GM19240 (cell line): ENCODE measurements around the gene TJP1.
"Not testable (repeated sequence)": the region's sequence is repeated elsewhere in the genome, so short reads cannot be mapped to it uniquely, and the experiment has no call there.

Source experiments
- DNase-seq: peaks from one replicate; pipeline ENCODE4 v3.0.0; 2011; ENCODE audit warnings: low spot score; ENCODE audit not compliant: insufficient read length

Gene TJP1

DNA sequence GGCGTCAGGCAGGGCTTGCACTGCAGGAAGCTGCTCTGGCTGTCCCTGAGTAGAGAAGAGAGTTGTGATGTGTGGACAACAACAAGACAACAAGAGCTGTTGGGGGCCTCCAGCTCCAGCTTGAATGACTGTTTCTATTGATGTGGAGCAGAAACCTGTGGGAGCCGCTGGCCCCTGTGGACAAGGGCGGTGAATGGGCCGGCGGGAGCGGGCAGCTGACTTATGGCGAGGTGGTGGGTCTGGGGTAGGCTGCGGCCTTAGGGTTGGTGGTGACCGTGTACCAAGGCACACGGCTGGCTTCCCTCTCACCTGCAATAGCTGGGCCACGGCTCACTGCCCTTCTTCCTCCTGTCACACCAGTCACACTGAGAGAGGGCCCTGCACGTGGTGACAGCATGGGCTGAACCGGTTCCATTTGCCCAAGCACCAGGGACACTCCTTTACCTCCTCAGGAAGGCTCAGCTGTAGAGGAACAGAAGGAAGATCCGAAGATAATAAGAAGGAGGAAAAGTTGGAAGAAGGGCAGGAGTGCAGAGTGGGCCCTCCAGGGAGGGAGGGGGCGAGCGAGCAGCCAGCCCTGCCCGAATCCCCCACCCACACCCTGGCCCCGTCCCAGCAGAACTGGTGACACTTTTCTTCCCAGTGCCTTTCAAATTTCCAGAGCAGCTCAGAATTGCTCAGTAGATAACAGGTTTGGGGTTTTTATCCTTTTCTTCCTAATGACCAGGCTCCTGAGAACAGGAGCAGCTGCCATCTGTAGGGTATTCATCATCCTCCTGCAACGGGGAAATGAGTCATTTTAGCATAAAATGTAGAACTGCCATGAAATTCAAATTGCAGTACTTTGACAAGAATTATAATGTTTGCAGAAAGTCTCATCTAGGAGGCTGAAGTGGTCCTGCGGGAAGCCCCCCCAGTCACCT is 136.9 kb downstream of the TJP1 start:
- DNase-seq: no peak

- DNase-seq: no peak
Measured at GRCh38 chr15:29682781-29683180, 139.5 kb downstream of the TJP1 start.

GRCh38 chr15:29682361-29682760 is 139.9 kb downstream of the TJP1 start:
- DNase-seq: no peak

DNA sequence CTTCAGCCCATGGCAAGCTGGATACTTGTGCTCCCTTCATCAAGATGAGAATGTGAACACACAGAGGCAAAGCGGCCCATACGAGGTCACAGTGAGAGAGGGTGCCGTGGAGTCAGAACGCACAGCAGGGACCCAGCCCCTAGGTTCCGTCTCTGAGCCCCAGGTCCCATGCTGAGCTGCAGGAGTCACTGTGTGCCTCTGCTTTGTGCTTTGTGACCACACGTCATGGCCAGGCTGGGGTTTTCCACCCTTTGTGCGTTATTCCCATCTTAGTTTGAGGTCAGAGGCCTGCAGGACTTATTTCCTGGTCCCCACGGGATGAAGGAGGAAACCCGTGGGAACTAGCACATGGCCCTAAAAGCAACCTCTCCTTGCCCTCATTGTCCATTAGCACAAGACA is 140.3 kb downstream of the TJP1 start:
- no peak for DNase-seq

GRCh38 chr15:29681166-29681845 is 141.0 kb downstream of the TJP1 start:
- DNase-seq: no peak

DNA sequence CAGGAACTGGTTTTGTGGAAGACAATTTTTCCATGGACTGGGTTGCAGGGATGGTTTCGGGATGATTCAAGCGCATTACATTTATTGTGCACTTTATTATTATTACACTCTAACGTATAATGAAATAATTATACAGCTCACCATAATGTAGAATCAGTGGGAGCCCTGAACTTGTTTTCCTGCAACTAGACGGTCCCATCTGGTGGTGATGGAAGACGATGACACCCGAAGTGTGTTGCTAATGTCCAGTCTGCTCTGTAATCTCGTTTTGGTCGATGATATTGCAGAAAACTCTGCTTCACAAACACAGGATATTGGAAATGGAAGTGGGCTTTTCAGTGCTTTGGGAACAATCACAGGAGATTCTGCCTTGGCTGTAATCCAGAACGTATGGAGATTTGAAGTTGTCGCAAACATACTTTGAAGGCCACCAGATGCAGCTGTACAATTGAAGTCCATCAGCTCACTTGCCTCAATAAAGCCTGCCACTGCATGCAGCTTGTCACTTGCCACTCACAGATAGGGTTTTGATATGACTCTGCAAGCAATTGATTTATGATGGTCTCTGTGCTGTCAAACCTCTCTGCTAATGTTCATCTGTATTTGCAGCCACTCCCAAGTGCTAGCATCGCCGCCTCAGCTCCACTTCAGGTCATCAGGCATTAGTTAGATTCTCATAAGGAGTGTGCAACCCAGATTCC is 141.7 kb downstream of the TJP1 start:
- no peak for DNase-seq

DNA sequence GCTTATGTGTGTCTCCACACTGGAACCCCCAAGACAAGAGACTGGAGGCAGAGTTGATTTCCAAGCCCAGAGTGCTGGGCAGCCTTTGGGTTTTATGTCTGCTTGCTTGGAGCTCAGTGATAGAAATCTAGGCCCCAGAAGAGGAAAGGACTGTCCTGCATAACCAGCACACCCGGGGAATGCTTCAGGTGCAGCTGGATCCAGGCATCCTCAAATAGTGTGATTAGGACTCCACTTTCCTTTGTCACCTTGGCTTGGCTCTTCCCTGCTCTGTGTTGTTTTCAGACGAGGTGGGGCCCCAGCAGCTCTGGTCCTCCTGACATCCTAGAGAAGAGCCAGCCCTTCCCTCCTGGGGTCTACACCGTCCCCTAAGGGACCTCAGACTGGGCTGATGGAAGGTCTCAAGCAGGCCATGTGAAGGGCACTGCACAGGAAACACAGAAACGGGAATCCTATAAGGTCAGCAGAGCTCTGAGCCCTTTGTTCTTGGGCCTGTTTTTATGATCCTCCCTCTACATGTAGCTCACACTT is 143.7 kb downstream of the TJP1 start:
- DNase-seq: no peak

DNA sequence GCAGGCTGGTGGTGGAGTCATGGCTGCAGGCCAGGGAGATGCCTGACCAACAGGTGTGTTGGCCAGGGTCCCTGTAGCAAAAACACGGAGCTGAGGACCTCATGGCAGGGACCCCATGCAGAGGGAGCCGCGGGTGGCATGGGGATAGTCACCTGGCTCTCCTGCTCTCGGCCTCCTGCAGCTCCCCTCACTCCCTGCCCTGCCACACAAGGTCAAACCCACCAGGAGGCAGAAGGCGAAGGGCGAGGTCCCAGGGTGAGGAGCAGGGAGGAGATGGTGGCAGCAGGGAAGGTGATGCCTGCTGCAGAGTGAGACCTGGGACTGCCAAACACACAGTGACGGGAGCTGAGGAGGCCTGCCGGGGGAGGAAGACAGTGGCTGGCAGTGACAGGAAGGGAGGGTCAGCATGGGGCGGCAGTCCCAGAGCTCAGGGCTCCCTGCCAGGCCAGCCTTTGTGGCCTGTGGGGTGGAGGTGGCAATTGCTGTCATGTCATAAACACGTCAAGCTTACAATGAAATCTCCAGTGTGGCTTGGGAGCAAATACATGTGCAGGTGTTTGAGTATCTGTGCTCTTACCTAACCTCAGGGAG is 144.3 kb downstream of the TJP1 start:
- no peak for DNase-seq

DNA sequence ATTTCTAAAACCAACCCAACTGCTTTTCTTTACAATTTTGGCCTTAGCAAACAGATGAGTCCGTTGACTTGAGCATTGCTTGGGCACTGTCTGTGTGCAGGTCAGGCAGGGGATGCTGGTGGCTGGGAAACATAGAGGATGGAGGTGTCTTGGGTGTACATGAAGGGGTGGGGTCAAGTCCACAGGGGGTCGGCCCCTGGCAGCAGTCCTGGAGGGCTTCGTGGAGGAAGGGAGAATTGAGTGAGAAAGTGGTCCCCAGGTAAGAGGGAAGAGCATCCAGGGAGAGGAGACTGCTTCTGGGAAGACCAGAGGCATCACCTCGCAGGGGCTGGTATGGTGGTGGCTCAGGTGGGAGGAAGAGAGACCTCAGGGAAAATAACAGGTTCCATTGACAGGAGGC is 144.8 kb downstream of the TJP1 start:
- no peak for DNase-seq

- DNase-seq: no peak
Measured at GRCh38 chr15:29676961-29677402, 145.3 kb downstream of the TJP1 start.

DNA sequence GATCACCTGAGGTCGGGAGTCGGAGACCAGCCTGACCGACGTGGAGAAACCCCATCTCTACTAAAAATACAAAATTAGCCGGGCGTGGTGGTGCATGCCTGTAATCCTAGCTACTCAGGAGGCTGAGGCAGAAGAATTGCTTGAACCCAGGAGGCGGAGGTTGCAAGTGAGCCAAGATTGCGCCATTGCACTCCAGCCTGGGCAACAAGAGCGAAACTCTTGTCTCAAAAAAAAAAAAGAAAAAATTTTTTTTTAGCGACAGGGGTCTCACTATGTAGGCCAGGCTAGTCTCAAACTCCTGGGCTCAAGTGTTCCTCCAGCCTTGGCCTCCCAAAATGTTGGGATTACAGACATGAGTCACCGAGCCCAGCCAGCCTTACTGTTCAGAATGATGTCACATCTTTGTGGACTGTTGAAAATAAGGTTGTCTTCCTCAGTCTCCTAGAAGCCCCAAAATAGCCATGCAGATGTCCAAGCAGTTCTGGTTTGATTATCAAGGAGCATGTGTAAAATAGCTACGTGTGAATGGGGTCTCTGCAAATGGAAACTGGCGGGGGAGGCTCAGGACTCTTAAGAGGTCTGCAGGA is 145.8 kb downstream of the TJP1 start:
- DNase-seq: not testable (repeated sequence)

DNA sequence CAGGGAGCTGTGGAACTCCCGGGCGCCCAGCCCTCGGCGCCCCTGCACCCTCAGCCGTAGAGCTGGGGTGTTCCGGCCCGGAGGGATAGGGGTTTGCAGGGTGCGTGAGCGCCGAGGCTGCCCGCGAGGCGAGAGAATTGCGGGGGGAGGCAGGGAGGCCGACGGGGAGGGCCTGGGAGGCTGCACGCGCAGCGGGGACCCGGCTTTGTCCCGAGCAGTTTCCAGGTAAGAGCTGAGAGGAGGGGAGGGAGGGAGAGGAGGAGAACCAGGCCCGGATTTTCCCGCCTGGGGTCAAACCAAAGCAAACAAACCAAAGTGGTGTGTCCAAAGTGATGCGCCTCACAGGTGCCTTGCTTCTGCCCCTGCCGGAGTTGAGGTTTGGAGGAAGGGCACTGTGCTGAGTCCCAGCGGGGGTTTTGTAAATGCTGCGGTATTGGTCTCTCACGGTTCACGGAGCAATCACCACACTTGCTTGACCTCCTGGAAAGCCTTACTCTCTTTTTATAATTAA is 146.4 kb downstream of the TJP1 start:
- DNase-seq: no peak

DNA sequence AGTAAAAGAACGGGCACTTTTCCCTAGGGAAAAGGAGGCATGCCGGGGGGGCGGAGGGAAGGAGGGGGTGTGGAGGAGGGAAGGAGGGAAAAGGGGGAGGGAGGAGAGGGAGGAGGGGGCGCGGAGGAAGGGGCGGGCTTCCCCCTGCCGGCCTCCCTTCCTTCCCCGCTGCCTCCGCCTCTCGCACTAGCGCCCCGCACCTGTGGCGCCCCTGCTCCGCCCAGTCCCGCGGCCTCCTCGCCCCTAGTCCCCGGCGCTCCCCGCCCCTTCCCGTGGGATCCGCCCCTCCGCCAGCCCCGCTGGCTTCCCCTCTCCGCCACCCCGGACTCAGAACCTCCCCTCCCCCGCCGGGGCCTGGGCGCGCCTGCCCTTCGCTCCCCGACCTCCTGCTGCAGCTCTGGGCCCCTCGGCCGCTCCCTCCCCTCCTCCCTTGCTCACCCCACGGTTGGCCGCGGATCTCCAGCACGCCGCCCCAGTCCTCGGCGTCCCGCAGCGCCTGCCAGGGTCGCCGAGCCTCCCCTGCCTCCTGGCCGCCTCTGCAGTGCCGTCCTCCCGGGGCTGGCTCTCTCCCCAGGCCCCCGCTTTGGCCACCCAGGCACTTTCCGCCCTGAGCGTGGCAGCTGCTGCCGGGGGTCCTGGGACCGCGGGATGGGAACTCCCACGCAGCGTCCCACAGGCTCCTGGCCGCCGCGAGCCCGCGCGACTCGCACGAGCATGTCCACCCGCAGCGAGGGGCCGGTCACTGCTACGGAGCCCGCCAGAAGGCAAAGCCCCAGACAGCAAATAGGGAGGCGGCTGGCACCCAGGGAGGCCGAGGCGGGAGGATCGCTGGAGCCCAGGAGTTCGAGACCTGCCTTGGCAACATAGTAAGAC is 147.4 kb downstream of the TJP1 start:
- no peak for DNase-seq

DNA sequence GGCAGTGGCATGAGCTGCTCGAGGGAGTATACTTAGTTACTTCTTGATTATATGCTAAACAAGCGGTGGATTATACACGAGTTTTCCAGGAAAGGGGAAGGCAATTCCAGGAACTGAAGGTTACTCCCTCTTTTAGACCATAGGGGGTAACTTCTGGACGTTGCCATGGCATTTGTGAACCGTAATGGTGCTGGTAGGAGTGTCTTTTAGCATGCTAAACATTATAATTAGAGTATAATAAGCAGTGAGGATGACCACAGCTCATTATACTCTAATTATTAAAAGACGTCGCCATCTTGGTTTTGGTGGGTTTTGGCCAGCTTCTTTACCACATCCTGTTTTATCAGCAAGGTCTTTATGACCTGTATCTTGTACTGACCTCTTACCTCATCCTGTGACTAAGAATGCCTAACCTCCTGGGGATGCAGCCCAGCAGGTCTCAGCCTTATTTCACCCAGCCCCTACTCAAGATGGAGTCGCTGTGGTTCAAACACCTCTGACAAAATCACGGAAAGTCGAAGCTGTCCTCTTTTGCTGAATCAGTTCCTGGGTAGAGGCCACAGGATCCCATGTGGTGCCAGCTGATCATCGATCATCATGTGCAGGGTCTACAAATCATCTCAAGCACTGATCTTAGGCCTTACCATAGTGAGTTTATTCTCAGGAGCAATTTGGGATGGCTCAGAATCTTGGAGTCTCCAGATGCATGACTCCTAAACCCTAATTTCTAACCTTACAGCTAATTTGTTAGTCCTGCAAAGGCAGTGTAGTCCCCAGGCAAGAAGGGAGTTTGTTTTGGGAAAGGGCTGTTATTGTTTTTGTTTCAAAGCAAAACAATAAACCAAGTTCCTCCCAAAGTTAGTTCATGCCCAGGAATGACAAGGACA is 149.1 kb downstream of the TJP1 start:
- DNase-seq: no peak

GRCh38 chr15:29672446-29672845 is 149.8 kb downstream of the TJP1 start:
- DNase-seq: no peak

DNA sequence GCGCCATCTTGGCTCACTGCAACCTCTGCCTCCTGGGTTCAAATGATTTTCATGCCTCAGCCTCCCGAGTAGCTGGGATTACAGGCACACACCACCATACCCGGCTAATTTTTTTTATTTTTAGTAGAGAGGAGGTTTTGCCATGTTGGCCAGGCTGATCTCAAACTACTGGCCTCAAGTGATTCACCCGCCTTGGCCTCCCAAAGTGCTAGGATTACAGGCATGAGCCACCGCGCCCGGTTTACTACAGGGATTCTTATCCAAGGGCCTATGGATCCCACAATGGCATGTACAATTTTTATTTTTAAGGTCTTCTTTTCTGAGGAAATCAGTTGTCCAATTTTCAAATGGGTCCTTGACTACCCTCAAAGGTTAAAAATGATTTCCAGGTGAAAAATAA is 150.2 kb downstream of the TJP1 start:
- not testable (repeated sequence) for DNase-seq

- no peak for DNase-seq
Measured at GRCh38 chr15:29670998-29671981, 151.0 kb downstream of the TJP1 start.

GRCh38 chr15:29670266-29670665 is 152.0 kb downstream of the TJP1 start:
- no peak for DNase-seq
